22Rv1 (cell line): Measurements from ENCODE around the gene CACHD1.

Experiments used
- H3K27ac ChIP-seq: fragments of 450-650 bp; 2 replicates; pipeline ENCODE4 v1.5.1; 2017
- ZFX ChIP-seq: fragments of 450-650 bp; IDR thresholded peaks from 2 replicates; pipeline ENCODE4 v1.6.1; 2017; ENCODE audit warnings: antibody characterized with exemption, borderline replicate concordance
- TF ChIP-seq, protein P1 (sequence below): fragments of 450-650 bp; IDR thresholded peaks from 2 replicates; pipeline ENCODE4 v1.5.1; 2017; ENCODE audit warnings: mild to moderate bottlenecking

The CACHD1 gene

DNA sequence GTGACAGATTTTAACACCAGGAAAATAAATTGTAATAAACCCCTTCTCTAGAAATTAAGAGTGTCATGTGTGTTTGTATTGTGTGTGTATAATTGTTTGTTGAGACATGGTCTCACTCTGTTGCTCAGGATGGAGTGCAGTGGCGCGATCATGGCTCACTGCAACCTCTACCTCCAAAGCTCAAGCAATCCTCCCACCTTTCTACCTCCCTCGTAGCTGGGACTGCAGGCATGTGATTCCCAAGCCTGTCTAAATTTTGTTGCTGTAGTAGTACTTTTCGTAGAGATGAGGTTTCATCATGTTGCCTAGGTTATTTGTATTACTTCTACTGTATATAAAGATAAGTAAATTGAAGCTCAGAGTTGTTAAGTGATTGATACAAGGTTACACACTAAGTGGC is 206.5 kb downstream of the CACHD1 start:
- no peak for TF ChIP-seq ZFX
- TF ChIP-seq, protein P1, sequence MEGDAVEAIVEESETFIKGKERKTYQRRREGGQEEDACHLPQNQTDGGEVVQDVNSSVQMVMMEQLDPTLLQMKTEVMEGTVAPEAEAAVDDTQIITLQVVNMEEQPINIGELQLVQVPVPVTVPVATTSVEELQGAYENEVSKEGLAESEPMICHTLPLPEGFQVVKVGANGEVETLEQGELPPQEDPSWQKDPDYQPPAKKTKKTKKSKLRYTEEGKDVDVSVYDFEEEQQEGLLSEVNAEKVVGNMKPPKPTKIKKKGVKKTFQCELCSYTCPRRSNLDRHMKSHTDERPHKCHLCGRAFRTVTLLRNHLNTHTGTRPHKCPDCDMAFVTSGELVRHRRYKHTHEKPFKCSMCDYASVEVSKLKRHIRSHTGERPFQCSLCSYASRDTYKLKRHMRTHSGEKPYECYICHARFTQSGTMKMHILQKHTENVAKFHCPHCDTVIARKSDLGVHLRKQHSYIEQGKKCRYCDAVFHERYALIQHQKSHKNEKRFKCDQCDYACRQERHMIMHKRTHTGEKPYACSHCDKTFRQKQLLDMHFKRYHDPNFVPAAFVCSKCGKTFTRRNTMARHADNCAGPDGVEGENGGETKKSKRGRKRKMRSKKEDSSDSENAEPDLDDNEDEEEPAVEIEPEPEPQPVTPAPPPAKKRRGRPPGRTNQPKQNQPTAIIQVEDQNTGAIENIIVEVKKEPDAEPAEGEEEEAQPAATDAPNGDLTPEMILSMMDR, result no peak

DNA sequence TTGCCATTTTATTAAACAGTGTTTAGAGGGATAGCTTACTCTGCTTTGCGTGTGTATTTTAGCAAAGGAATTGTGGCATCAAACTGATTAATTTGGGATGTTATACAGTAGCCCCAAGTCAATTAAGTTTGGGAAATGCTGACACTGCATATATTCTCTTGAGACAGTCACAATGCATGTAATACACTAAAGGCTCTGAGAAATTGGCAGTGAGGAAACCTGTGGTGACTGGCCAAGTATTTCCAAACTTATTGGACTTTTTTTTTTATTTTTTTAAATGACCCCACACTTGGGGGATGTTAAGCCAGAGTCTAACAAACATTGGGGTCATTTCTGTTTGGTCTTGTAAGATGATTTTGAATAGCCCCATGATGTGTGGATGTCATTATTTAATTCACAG is 207.6 kb downstream of the CACHD1 start:
- H3K27ac ChIP-seq, result no peak overlapping the region
- TF ChIP-seq, protein P1, result no peak
- no peak for TF ChIP-seq ZFX

More for the DNA sequence above, 206.5 kb downstream of the CACHD1 start:
- no peak overlapping the region for H3K27ac ChIP-seq

DNA sequence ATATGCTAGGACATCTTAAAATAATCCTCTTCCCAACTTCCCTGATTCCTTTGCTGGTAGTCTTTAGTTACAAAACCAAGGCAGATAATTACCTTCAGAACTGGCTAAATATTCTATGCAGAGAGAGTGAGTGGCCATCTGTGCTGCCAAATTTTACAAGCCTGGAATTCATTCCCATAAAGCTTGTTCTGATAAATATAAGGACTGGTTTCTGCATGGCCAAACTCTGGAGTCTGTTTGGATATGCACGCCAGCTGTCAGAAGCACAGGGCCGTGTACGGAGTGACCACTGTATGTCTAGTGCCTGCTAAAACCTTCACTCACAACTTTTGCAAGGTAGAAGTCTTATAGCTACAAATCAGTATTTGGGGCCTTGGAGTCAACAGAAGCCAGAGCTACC is 208.4 kb downstream of the CACHD1 start:
- no peak overlapping the region for H3K27ac ChIP-seq
- TF ChIP-seq, protein P1, result no peak
- TF ChIP-seq ZFX, result no peak

DNA sequence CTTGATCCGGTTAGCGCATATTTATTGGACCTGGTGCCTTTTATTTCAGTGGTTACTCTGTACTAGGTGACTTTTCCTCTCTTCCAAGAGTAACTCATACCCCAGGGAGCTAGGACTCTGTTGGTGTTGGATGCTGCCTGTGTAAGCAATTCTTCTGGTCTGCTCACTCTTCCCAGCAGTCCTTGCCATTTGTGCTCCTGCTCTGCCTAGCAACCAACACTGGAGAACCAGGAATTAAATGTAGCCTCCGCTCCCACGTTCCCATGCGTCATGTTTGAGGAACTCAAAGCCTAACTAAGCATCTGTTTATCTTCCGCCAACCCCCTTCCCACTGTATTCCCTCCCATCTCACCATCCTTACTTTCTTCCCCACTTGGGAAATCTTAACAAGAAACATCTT is 209.2 kb downstream of the CACHD1 start:
- no peak for TF ChIP-seq ZFX
- TF ChIP-seq, protein P1, result no peak
- H3K27ac ChIP-seq, result no peak overlapping the region

DNA sequence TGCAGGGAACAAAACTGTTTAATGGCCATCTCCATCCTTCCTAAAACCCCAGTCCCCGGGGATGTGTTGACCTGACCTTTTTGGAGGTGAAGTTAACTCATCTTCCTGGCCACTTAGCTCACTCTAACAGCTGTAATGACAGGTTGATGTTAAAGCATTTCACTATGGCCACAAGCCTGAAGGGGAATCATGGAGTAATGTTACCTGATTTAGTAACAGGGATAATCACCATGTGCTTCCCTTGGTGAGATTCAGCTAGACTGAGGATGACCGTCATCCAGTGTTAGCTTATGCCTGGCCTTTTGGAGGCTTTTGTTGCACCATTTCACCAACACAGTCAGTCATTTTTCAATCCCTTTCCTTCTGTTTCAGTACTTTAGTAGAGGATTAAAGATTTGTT is 210.7 kb downstream of the CACHD1 start:
- no peak for TF ChIP-seq ZFX
- TF ChIP-seq, protein P1, result no peak

DNA sequence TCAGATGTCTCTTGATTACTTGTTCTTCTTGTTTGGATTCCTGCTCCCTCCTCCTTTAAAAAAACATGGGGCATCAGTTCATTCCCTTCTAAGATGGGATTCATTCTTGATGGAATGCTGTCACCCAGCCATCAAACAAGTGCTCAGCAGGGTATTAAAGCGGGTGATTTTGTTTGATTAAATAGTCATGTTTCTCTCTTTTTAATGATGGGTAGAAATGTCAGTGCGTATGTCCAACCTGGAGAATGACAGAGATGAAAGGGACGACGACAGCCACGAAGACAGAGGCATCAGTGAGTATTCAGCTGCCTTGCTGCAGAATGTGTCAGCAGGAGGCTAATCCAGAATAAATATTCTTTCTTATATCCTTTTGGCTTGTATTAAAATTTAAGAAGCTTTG is 211.1 kb downstream of the CACHD1 start:
- no peak overlapping the region for H3K27ac ChIP-seq
- no peak for TF ChIP-seq ZFX
- TF ChIP-seq, protein P1, result no peak

More for the DNA sequence above, 210.7 kb downstream of the CACHD1 start:
- no peak overlapping the region for H3K27ac ChIP-seq

DNA sequence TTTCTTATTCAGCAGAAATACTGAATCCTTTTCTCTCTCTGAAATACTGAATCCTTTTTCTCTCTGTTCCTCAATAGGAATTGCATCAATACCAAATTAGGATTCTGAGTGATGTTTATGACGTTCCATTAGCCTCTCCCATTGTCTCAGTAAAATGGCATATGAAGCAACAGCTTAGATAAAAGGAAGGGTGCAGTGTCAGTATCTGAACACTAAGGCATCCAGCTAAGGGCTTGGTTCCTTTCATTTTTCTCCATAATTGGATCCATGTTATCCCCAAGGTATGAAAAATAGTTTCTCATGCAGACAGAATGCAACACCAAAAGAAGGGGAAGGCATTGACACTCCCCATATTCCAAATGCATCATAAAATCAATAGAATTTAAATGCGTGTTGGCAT is 213.5 kb downstream of the CACHD1 start:
- no peak for TF ChIP-seq ZFX
- TF ChIP-seq, protein P1, result no peak

More for the DNA sequence above, 213.5 kb downstream of the CACHD1 start:
- H3K27ac ChIP-seq, result no peak overlapping the region
